ENCODE results near the gene DCTN5.
"Not testable (repeated sequence)": the region's sequence is repeated elsewhere in the genome, so short reads cannot be mapped to it uniquely, and the experiment has no call there.

Gene DCTN5

DNA sequence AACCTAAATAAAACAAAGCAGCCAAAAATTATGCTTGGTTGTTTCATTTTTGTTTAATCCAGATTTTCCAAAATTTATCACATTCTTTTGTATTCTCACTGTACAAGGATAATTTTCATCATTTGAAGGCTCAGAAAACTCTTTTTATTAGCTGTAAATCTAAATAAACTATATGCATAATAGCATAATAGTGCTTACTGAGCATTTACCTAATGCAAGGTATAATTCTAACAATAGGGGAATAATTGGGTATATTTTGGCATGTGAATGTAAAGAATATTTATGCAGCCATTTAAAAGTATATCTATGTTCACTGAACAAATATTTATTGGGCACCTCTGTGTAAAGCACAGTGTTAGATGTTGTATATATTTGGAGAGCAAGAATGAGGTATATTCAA, 17.2 kb upstream of the DCTN5 start:
- no peaks in the 10 kb centered on the region for H3K27me3 Mint-ChIP-seq (ENCODE audit: low read depth)
- no peak for TF ChIP-seq CTCF (IDR thresholded peaks at IDR 0.05; ENCODE audit: unreplicated experiment in 3 of 3)

GRCh38 chr16:23629516-23629915, 11.8 kb upstream of the DCTN5 start:
- H3K4me3 Mint-ChIP-seq: no peak overlapping the region
- H3K36me3 Mint-ChIP-seq (ENCODE audit: low read depth): peaks cover 51% of the 10 kb centered on the region
- no peaks in the 10 kb centered on the region for H3K9me3 Mint-ChIP-seq
- no peaks in the 10 kb centered on the region for H3K4me1 Mint-ChIP-seq
- H3K27ac Mint-ChIP-seq: no peak overlapping the region
- TF ChIP-seq CTCF (IDR thresholded peaks at IDR 0.05; ENCODE audit: unreplicated experiment in 3 of 3): no peak
- no peaks in the 10 kb centered on the region for H3K27me3 Mint-ChIP-seq (ENCODE audit: low read depth)

More for the DNA sequence above, 17.2 kb upstream of the DCTN5 start:
- Mint-ChIP-seq H3K4me1 (no peaks in the 10 kb centered on the region), H3K36me3 (ENCODE audit: low read depth) (peaks cover 60% of the 10 kb centered on the region), H3K27ac (no peak overlapping the region), H3K4me3 (no peak overlapping the region), H3K9me3 (no peaks in the 10 kb centered on the region)

DNA sequence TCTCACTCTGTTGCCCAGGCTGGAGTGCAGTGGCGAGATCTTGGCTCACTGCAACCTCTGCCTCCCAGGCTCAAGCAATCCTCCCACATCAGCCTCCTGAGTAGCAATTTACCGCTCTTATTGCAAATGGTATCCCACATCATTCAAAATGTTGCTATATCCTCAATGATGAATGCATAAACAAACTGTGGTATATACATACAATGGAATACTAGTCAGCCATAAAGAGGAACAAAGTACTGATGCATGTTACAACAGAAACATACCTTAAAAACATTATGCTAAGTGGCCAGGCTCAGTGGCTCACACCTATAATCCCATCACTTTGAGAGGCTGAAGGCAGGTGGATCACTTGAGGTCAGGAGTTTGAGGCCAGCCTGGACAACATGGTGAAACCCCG, 9.4 kb upstream of the DCTN5 start:
- H3K27me3 Mint-ChIP-seq (ENCODE audit: low read depth); H3K9me3 Mint-ChIP-seq; H3K4me1 Mint-ChIP-seq; H3K4me3 Mint-ChIP-seq; H3K27ac Mint-ChIP-seq: not testable (repeated sequence)
- peaks cover 57% of the 10 kb centered on the region for H3K36me3 Mint-ChIP-seq (ENCODE audit: low read depth)

DNA sequence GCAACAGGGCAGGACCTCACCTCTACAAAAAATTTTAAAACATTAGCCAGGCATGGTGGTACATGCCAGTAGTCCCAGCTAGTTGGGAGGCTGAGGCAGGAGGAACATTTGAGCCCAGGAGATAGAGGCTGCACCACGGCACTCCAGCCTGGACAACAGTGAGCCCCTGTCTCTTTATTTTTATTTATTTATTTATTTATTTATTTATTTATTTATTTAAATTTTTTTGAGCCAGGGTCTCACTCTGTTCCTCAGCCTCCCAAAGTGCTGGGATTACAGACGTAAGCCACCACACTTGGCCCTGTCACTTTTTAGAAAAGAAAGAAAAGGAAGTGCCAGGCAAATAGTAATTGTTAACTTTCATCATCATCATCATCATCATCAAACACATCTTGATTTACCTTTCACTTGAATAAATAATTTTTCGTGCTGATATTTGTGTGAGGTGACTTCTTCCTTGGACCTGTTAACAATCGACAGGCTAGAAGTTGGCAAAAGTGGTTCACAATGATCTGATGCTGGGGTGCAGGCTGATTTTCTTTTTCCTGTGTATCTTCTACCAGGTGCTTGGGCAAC, 6.7 kb upstream of the DCTN5 start:
- no peak for TF ChIP-seq CTCF (IDR thresholded peaks at IDR 0.05; ENCODE audit: unreplicated experiment in 3 of 3)
- Mint-ChIP-seq H3K9me3 (no peaks in the 10 kb centered on the region), H3K27me3 (ENCODE audit: low read depth) (no peaks in the 10 kb centered on the region), H3K36me3 (ENCODE audit: low read depth) (peaks cover 40% of the 10 kb centered on the region), H3K4me3 (no peak overlapping the region), H3K4me1 (peaks cover 5% of the 10 kb centered on the region), H3K27ac (no peak overlapping the region)

GRCh38 chr16:23635958-23636357, 5.3 kb upstream of the DCTN5 start:
- TF ChIP-seq CTCF (IDR thresholded peaks at IDR 0.05; ENCODE audit: unreplicated experiment in 3 of 3): no peak
- H3K9me3 Mint-ChIP-seq: no peaks in the 10 kb centered on the region
- no peaks in the 10 kb centered on the region for H3K27me3 Mint-ChIP-seq (ENCODE audit: low read depth)
- H3K4me1 Mint-ChIP-seq: peaks cover 15% of the 10 kb centered on the region
- H3K27ac Mint-ChIP-seq: no peak overlapping the region
- H3K4me3 Mint-ChIP-seq: no peak overlapping the region
- peaks cover 32% of the 10 kb centered on the region for H3K36me3 Mint-ChIP-seq (ENCODE audit: low read depth)

GRCh38 chr16:23640615-23640930, 693 bp upstream of the DCTN5 start:
- peaks cover 25% of the 10 kb centered on the region for H3K4me1 Mint-ChIP-seq
- H3K27me3 Mint-ChIP-seq (ENCODE audit: low read depth): no peaks in the 10 kb centered on the region
- no peak for TF ChIP-seq CTCF (IDR thresholded peaks at IDR 0.05; ENCODE audit: unreplicated experiment in 3 of 3)
- H3K9me3 Mint-ChIP-seq: no peaks in the 10 kb centered on the region
- H3K27ac Mint-ChIP-seq: peak overlapping the region; percentile 93 to 100 (median 96)
- H3K36me3 Mint-ChIP-seq (ENCODE audit: low read depth): peaks cover 21% of the 10 kb centered on the region
- peak overlapping the region; percentile 99 to 100 (median 99) for H3K4me3 Mint-ChIP-seq

Data from nephron (organoid).